GM12873 (cell line): ENCODE results near the gene FHDC1.

Experiments used
- TF ChIP-seq, protein P1 (sequence below): IDR thresholded peaks from 2 replicates; pipeline ENCODE4 v1.5.1; 2012; ENCODE audit warnings: low read depth, mild to moderate bottlenecking, moderate library complexity, low read length, control low read depth; ENCODE audit not compliant: insufficient read depth; ENCODE audit errors: missing control alignments

FHDC1 gene

GRCh38 chr4:152901205-152901604 is 34.9 kb upstream of the FHDC1 start:
- TF ChIP-seq, protein P1, sequence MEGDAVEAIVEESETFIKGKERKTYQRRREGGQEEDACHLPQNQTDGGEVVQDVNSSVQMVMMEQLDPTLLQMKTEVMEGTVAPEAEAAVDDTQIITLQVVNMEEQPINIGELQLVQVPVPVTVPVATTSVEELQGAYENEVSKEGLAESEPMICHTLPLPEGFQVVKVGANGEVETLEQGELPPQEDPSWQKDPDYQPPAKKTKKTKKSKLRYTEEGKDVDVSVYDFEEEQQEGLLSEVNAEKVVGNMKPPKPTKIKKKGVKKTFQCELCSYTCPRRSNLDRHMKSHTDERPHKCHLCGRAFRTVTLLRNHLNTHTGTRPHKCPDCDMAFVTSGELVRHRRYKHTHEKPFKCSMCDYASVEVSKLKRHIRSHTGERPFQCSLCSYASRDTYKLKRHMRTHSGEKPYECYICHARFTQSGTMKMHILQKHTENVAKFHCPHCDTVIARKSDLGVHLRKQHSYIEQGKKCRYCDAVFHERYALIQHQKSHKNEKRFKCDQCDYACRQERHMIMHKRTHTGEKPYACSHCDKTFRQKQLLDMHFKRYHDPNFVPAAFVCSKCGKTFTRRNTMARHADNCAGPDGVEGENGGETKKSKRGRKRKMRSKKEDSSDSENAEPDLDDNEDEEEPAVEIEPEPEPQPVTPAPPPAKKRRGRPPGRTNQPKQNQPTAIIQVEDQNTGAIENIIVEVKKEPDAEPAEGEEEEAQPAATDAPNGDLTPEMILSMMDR, result no peak

GRCh38 chr4:152903658-152904057 is 32.5 kb upstream of the FHDC1 start:
- TF ChIP-seq, protein P1, result no peak

GRCh38 chr4:152909901-152910300 is 26.2 kb upstream of the FHDC1 start:
- TF ChIP-seq, protein P1, result no peak

GRCh38 chr4:152910521-152910920 is 25.6 kb upstream of the FHDC1 start:
- TF ChIP-seq, protein P1, result no peak

DNA sequence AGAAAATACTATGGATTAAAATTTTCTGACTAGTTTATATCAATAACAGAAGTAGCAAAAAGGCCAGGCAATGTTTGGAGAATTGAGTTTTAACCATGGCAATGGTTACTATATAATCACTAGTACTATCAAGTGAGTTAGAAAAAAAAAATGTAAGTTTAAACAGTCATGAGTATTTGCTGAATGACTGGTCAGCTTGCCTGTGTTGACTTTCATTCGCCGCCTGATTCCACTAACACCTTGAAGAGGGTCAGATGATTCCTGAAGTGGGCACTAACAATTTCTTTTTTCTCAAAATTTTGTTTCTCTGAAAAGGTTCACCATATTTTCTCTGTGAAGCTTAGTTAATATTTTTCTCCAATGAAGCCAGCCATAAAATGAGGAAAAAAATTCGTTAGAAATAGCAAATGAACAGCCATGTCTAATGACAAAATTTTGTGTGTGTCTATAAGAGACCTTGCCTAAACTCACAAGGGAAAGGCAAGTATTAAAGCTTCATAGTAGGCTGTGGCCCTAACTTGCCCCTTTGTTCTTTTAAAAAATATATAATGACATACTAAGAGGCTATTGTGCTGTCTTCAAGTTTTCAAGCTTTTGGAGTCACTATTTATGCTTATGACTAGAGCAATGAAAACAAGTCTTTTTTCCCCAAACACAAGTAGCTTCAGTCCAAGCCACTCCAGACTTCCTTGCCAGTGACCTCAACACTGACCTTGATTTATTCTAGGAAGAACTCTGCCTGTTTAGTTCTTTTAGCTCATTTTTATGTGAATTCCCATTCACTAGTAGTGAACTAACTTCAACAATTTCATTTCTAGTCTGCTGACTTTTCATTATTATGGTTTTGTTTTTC is 18.4 kb upstream of the FHDC1 start:
- TF ChIP-seq, protein P1, result no peak

GRCh38 chr4:152919826-152920225 is 16.3 kb upstream of the FHDC1 start:
- TF ChIP-seq, protein P1, result no peak

DNA sequence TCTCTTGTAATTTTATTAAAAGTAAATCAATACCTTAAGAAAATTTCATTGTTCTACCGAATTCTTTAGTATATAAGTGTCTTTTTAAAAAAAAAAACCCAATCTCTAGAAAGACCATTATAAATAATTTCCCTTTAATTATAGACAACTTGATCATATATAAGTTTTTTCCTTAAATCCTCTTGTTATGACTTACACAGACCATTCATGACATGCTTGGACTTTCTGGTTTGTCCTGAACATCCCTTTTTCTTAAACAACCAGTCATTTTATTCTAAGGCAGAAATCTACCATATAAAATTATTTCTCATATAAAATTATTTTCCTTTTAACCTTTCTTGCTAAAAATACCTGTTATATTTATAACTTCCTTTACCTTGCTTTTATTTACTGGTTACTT is 15.4 kb upstream of the FHDC1 start:
- TF ChIP-seq, protein P1, result no peak
